ENCODE data around the gene CNOT10.

GRCh38 chr3:32813180-32813579 is 128.2 kb downstream of the CNOT10 start:
- TF ChIP-seq, protein P1, sequence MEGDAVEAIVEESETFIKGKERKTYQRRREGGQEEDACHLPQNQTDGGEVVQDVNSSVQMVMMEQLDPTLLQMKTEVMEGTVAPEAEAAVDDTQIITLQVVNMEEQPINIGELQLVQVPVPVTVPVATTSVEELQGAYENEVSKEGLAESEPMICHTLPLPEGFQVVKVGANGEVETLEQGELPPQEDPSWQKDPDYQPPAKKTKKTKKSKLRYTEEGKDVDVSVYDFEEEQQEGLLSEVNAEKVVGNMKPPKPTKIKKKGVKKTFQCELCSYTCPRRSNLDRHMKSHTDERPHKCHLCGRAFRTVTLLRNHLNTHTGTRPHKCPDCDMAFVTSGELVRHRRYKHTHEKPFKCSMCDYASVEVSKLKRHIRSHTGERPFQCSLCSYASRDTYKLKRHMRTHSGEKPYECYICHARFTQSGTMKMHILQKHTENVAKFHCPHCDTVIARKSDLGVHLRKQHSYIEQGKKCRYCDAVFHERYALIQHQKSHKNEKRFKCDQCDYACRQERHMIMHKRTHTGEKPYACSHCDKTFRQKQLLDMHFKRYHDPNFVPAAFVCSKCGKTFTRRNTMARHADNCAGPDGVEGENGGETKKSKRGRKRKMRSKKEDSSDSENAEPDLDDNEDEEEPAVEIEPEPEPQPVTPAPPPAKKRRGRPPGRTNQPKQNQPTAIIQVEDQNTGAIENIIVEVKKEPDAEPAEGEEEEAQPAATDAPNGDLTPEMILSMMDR (conservative IDR thresholded peaks at IDR 0.05; ENCODE audit: low read depth, low read length): no peak
- no peak for TF ChIP-seq EZH2 (IDR thresholded peaks at IDR 0.05; ENCODE audit: low read length, unreplicated experiment)
